H1 (cell line): ENCODE data around the gene PREX1. TPM values are rescaled to one million over a fixed set of nuclear protein-coding genes. Genes with fewer than 3 reads are reported as not detected.

Experiments used
- CTCF ChIA-PET: fragments of 300-600 bp; sonication (Branson Sonifier 250); formaldehyde crosslinking; loops from one replicate; lab custom pipeline; 2021; ENCODE audit not compliant: partially characterized antibody; lab: Charles Lee
- POLR2A ChIA-PET: fragments of 300-600 bp; sonication (Branson Sonifier 250); formaldehyde crosslinking; loops from one replicate; lab custom pipeline; 2021; ENCODE audit warnings: inconsistent platforms; ENCODE audit not compliant: partially characterized antibody; lab: Charles Lee
- DNase-seq, 2 experiments: peaks; one replicate each; pipeline versions ENCODE4 v3.0.0 to v3.0.0-alpha.2; 2010 to 2022; ENCODE audit warnings: low spot score in 2 of 2, low read depth in 1 of 2, mixed read lengths in 1 of 2
- FAIRE-seq: peaks from 2 replicates; lab custom pipeline; 2011; peaks lifted over from hg19 to GRCh38; lab: Jason Lieb, UNC
- H2AFZ ChIP-seq: 2 replicates; pipeline ENCODE4 v1.8.1; 2012; ENCODE audit warnings: low read length, inconsistent platforms
- H2AK5ac ChIP-seq: 2 replicates; pipeline ENCODE4 v1.6.1; 2013; ENCODE audit warnings: low read depth, low read length
- H2BK120ac ChIP-seq: replicated peaks from 2 replicates; pipeline ENCODE3; 2013; ENCODE audit warnings: low read depth, low read length, inconsistent platforms
- H2BK12ac ChIP-seq: 2 replicates; pipeline ENCODE4 v1.6.1; 2013; ENCODE audit warnings: low read depth, low read length
- H2BK15ac ChIP-seq: 2 replicates; pipeline ENCODE4 v1.6.1; 2013; ENCODE audit warnings: low read length
- H2BK20ac ChIP-seq: 2 replicates; pipeline ENCODE4 v1.6.1; 2013; ENCODE audit warnings: low read length
- H2BK5ac ChIP-seq: 2 replicates; pipeline ENCODE4 v1.6.1; 2013; ENCODE audit warnings: low read depth, low read length
- H3K14ac ChIP-seq: 2 replicates; pipeline ENCODE4 v1.6.1; 2013; ENCODE audit warnings: inconsistent platforms; ENCODE audit not compliant: insufficient read length
- H3K18ac ChIP-seq: 2 replicates; pipeline ENCODE4 v1.6.1; 2013; ENCODE audit warnings: low read length; ENCODE audit errors: extremely low read depth
- H3K23ac ChIP-seq: 2 replicates; pipeline ENCODE4 v1.6.1; 2013; ENCODE audit warnings: inconsistent platforms; ENCODE audit not compliant: insufficient read length
- H3K23me2 ChIP-seq: 2 replicates; pipeline ENCODE4 v1.6.1; 2013; ENCODE audit warnings: low read depth, low read length
- H3K27ac ChIP-seq: 2 replicates; pipeline ENCODE4 v1.6.1; 2011; ENCODE audit warnings: low read depth, low read length, inconsistent platforms
- H3K27me3 ChIP-seq, 4 experiments: replicated peaks in 1 of 4; 1 replicate in 1 of 4; 2 replicates in 3 of 4; pipeline versions ENCODE4 v1.6.1 to v1.8.1; 2011 to 2013; ENCODE audit warnings: low read length in 3 of 4, mild to moderate bottlenecking in 3 of 4, inconsistent platforms in 2 of 4, mixed read lengths in 2 of 4, moderate library complexity in 1 of 4; ENCODE audit not compliant: control insufficient read depth in 3 of 4, insufficient read depth in 3 of 4; ENCODE audit errors: extremely low read depth in 1 of 4
- H3K36me3 ChIP-seq, 4 experiments: 2 replicates each; pipeline versions ENCODE4 v1.6.1 to v1.8.1; 2011 to 2013; ENCODE audit warnings: mild to moderate bottlenecking in 4 of 4, low read length in 3 of 4, moderate library complexity in 2 of 4, control low read depth in 1 of 4, inconsistent platforms in 1 of 4; ENCODE audit not compliant: insufficient read depth in 4 of 4, control insufficient read depth in 2 of 4
- H3K4ac ChIP-seq: replicated peaks from 2 replicates; pipeline ENCODE3; 2013; ENCODE audit warnings: low read length, low read depth, mixed read lengths, inconsistent platforms; ENCODE audit not compliant: insufficient read length
- H3K4me1 ChIP-seq, 4 experiments: replicated peaks in 1 of 4; 1 replicate in 1 of 4; 2 replicates in 3 of 4; pipeline versions ENCODE4 v1.6.1 to v1.8.1; 2011 to 2013; ENCODE audit warnings: low read length in 3 of 4, inconsistent platforms in 2 of 4, mixed read lengths in 1 of 4; ENCODE audit not compliant: insufficient read depth in 4 of 4, control insufficient read depth in 3 of 4
- H3K4me2 ChIP-seq, 2 experiments: 2 replicates each; pipeline versions ENCODE4 v1.6.1 to v1.8.1; 2011 to 2013; ENCODE audit warnings: low read depth in 2 of 2, low read length in 2 of 2, control low read depth in 1 of 2, inconsistent platforms in 1 of 2, mild to moderate bottlenecking in 1 of 2; ENCODE audit not compliant: insufficient read depth in 1 of 2
- H3K4me3 ChIP-seq, 4 experiments: fragments of 200-600, 300-600 bp in 1 of 4; sonication (generic), shearing (Covaris generic), sonication (Bioruptor Twin) in 1 of 4; 2 replicates each; pipeline versions ENCODE4 v1.5.1 to v1.8.1; 2011 to 2016; ENCODE audit warnings: low read length in 4 of 4, low read depth in 3 of 4, control low read depth in 2 of 4, inconsistent platforms in 2 of 4, mild to moderate bottlenecking in 2 of 4, mixed read lengths in 1 of 4, moderate library complexity in 1 of 4; ENCODE audit not compliant: insufficient read depth in 2 of 4; ENCODE audit errors: extremely low read depth in 1 of 4
- H3K56ac ChIP-seq: replicated peaks from 2 replicates; pipeline ENCODE3; 2013; ENCODE audit warnings: low read depth, mild to moderate bottlenecking, mixed read lengths, low read length, inconsistent platforms; ENCODE audit not compliant: insufficient read length
- H3K79me1 ChIP-seq: 2 replicates; pipeline ENCODE4 v1.6.1; 2013; ENCODE audit warnings: low read depth, low read length, control low read depth
- H3K79me2 ChIP-seq, 2 experiments: 2 replicates each; pipeline versions ENCODE4 v1.6.1 to v1.8.1; 2012 to 2013; ENCODE audit warnings: low read length in 2 of 2, mild to moderate bottlenecking in 2 of 2, inconsistent platforms in 1 of 2; ENCODE audit not compliant: insufficient read depth in 2 of 2, control insufficient read depth in 1 of 2
- H3K9ac ChIP-seq, 4 experiments: replicated peaks in 1 of 4; 1 replicate in 1 of 4; 2 replicates in 3 of 4; pipeline versions ENCODE4 v1.6.1 to v1.8.1; 2011 to 2013; ENCODE audit warnings: low read depth in 3 of 4, low read length in 3 of 4, control low read depth in 2 of 4, mild to moderate bottlenecking in 2 of 4, moderate library complexity in 2 of 4, inconsistent platforms in 1 of 4; ENCODE audit errors: extremely low read depth in 1 of 4
- H3K9me3 ChIP-seq, 2 experiments: 2 replicates each; pipeline versions ENCODE4 v1.6.1 to v1.8.1; 2012 to 2013; ENCODE audit warnings: mild to moderate bottlenecking in 2 of 2, moderate library complexity in 2 of 2, control low read depth in 1 of 2, inconsistent platforms in 1 of 2, low read depth in 1 of 2, low read length in 1 of 2, mixed read lengths in 1 of 2; ENCODE audit not compliant: insufficient read depth in 2 of 2
- H4K20me1 ChIP-seq, 2 experiments: replicated peaks in 1 of 2; 2 replicates each; pipeline versions ENCODE3 to v1.8.1; 2011 to 2013; ENCODE audit warnings: inconsistent platforms in 2 of 2, low read length in 2 of 2, mild to moderate bottlenecking in 1 of 2; ENCODE audit not compliant: insufficient read depth in 2 of 2, control insufficient read depth in 1 of 2
- H4K5ac ChIP-seq: 2 replicates; pipeline ENCODE4 v1.6.1; 2013; ENCODE audit warnings: low read length, low read depth, mixed read lengths, inconsistent platforms; ENCODE audit not compliant: insufficient read length
- H4K8ac ChIP-seq: 2 replicates; pipeline ENCODE4 v1.8.0; 2013; ENCODE audit warnings: mild to moderate bottlenecking, moderate library complexity, low read length, inconsistent platforms; ENCODE audit not compliant: insufficient read depth; ENCODE audit errors: extremely low read depth
- H4K91ac ChIP-seq: replicated peaks from 2 replicates; pipeline ENCODE3; 2013; ENCODE audit warnings: low read length, mixed read lengths, inconsistent platforms; ENCODE audit not compliant: insufficient read length
- EZH2 ChIP-seq: fragments of 200-600 bp; sonication (generic); IDR thresholded peaks from 2 replicates; pipeline ENCODE4 v1.7.1; 2012; ENCODE audit warnings: low read depth, mild to moderate bottlenecking, moderate library complexity, low read length, inconsistent platforms; ENCODE audit not compliant: severe bottlenecking
- JUND ChIP-seq: IDR thresholded peaks from 2 replicates; pipeline ENCODE4 v1.6.1; 2011; ENCODE audit warnings: mild to moderate bottlenecking, improper control_type of control experiment, low read length
- KDM1A ChIP-seq: fragments of 200-600, 300-600 bp; sonication (generic); IDR thresholded peaks from 2 replicates; pipeline ENCODE4 v1.7.1; 2016; ENCODE audit warnings: mild to moderate bottlenecking, low read length, borderline replicate concordance
- MAX ChIP-seq: IDR thresholded peaks from 2 replicates; pipeline ENCODE4 v1.6.1; 2012; ENCODE audit warnings: inconsistent platforms
- POLR2A ChIP-seq, 2 experiments: IDR thresholded peaks; 1 replicate in 1 of 2; 2 replicates in 1 of 2; pipeline ENCODE4 v1.6.1; 2011; ENCODE audit warnings: low read depth in 2 of 2, low read length in 2 of 2, mild to moderate bottlenecking in 2 of 2; ENCODE audit errors: control extremely low read depth in 1 of 2
- RXRA ChIP-seq: IDR thresholded peaks from 2 replicates; pipeline ENCODE4 v1.6.1; 2011; ENCODE audit warnings: low read depth, mild to moderate bottlenecking, low read length, moderate library complexity; ENCODE audit not compliant: insufficient read depth
- SIX5 ChIP-seq: IDR thresholded peaks from 2 replicates; pipeline ENCODE4 v1.6.1; 2011; ENCODE audit warnings: mild to moderate bottlenecking, low read depth, low read length
- SP1 ChIP-seq: IDR thresholded peaks from 2 replicates; pipeline ENCODE4 v1.6.1; 2011; ENCODE audit warnings: low read depth, low read length
- USF2 ChIP-seq: IDR thresholded peaks from 2 replicates; pipeline ENCODE4 v1.6.1; 2011; ENCODE audit warnings: low read length, improper control_type of control experiment
- ZNF274 ChIP-seq: IDR thresholded peaks from 2 replicates; pipeline ENCODE4 v1.7.0; 2012; ENCODE audit warnings: low read length, borderline replicate concordance; ENCODE audit errors: extremely low read depth
- WGBS, 2 experiments: shearing (Covaris generic) in 1 of 2; methylation state at CpG; one replicate each; pipeline versions ENCODE4 v1.1.6 to v1.1.7; 2013 to 2015; ENCODE audit warnings: low lambda C conversion rate in 2 of 2, mixed read lengths in 2 of 2, inconsistent platforms in 1 of 2, low coverage in 1 of 2, missing lambda C conversion rate in 1 of 2; ENCODE audit not compliant: insufficient replicate concordance in 2 of 2, insufficient coverage in 1 of 2, insufficient read length in 1 of 2; ENCODE audit errors: extremely low coverage in 1 of 2, missing lambda C conversion rate in 1 of 2; 5-methylcytosine and 5-hydroxymethylcytosine counted together
- polyA plus RNA-seq, 7 experiments: library from polyadenylated mRNA; depleted of rRNA in 3 of 7; stranded (reverse) in 5 of 7; unstranded in 2 of 7; fragments of >200 nt in 5 of 7; fragments of 200-250 nt in 2 of 7; gene quantifications; 1 replicate in 5 of 7; 2 replicates in 1 of 7; 4 replicates in 1 of 7; pipeline versions ENCODE4 v1.2.1 to v1.2.3, GENCODE V29; 2011 to 2013; ENCODE audit warnings: missing spikeins in 2 of 7, mixed read lengths in 2 of 7
- total RNA-seq: library from RNA; stranded (reverse); fragmentation: NEBNext Ultra II Directional; extraction: Animal tissue kit (Norgen Biotek cat#: 25700); gene quantifications from 2 replicates; pipeline ENCODE4 v1.2.1, GENCODE V29; 2021

Gene PREX1
- total and polyA plus RNA-seq, 2 of the 8 experiments (the other 6 are each of a cell fraction or from before 2014, with no cell fraction given), result 10.7 to 12.8 TPM

DNA sequence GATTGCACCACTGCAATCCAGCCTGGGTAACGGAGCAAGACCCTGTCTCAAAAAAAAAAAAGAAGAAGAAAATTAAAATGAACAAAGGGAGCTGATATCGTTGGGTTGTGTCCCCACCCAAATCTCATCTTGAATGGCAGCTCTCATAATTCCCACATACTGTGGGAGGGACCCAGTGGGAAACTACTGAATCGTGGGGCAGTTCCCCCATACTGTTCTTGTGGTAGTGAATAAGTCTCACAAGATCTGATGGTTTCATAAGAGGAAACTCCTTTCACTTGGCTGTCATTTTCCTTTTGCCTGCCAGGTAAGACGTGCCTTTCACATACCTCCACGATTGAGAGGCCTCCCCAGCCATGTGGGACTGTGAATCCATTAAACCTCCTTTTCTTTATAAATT lies 149.4 kb downstream of the PREX1 start:
- FAIRE-seq (no peak), DNase-seq (no peak)
- no peaks in the 10 kb centered on the region for H3K79me2 ChIP-seq
- POLR2A ChIA-PET, result no interaction called here
- H2BK120ac ChIP-seq, result no peak overlapping the region
- CTCF ChIA-PET, result interaction anchor here (1.0 to 1.7 kb wide), 2 partner anchors 21 to 227 kb away, joined by 7 to 9 read pairs; no protein-coding TSS in a partner anchor
- H3K23me2 ChIP-seq, result no peaks in the 10 kb centered on the region; the same call in 1 of the 2 replicates
- no peak overlapping the region for H2AK5ac ChIP-seq
- H2BK5ac ChIP-seq, result no peak overlapping the region
- no peaks in the 10 kb centered on the region for H3K9me3 ChIP-seq
- H3K27ac ChIP-seq, result no peak overlapping the region
- no peak overlapping the region for H4K8ac ChIP-seq
- no peak overlapping the region for H3K4me2 ChIP-seq
- no peak overlapping the region for H4K5ac ChIP-seq
- H3K4ac ChIP-seq, result no peak overlapping the region
- no peak overlapping the region for H3K23ac ChIP-seq
- no peaks in the 10 kb centered on the region; a peak in 1 of 8 replicates for H3K36me3 ChIP-seq
- no peak overlapping the region for H3K18ac ChIP-seq
- peaks cover 7 to 19% (median 12%) of the 10 kb centered on the region in 4 experiments for H3K4me1 ChIP-seq
- H3K9ac ChIP-seq, result no peak overlapping the region
- H4K20me1 ChIP-seq, result no peaks in the 10 kb centered on the region
- WGBS, 2 experiments, result 95% methylated on average over 5 of the region's 5 CpGs; no CpG with 5 or more reads in 1 of the 2 experiments
- H2BK12ac ChIP-seq, result no peak overlapping the region
- no peak overlapping the region for H2BK20ac ChIP-seq
- no peaks in the 10 kb centered on the region for H3K79me1 ChIP-seq
- H2BK15ac ChIP-seq, result no peak overlapping the region
- no peak overlapping the region for H3K56ac ChIP-seq
- no peak overlapping the region for H3K14ac ChIP-seq
- no peak overlapping the region for H4K91ac ChIP-seq
- no peak overlapping the region for H3K4me3 ChIP-seq
- H2AFZ ChIP-seq, result no peak overlapping the region
- no peaks in the 10 kb centered on the region for H3K27me3 ChIP-seq
- TF ChIP-seq EZH2, result no peak
- TF ChIP-seq SIX5, result no peak
- TF ChIP-seq SP1, result no peak
- no peak for TF ChIP-seq JUND
- TF ChIP-seq KDM1A, result no peak
- TF ChIP-seq USF2, result no peak
- TF ChIP-seq ZNF274, result no peak
- TF ChIP-seq POLR2A (IDR thresholded peaks at IDR 0.05; ENCODE audit: control extremely low read depth in 1 of 2, low read depth in 2 of 2, low read length in 2 of 2), result no peak
- TF ChIP-seq RXRA, result no peak
- no peak for TF ChIP-seq MAX
